GM18867 (cell line): ENCODE measurements around the gene TRIM37.
"Not testable (repeated sequence)": the region's sequence is repeated elsewhere in the genome, so short reads cannot be mapped to it uniquely, and the experiment has no call there.

Experiments used
- ATAC-seq: cut with Tn5 transposase; IDR thresholded peaks from one replicate; pipeline ENCODE4 v1.9.1; 2021; ENCODE audit warnings: mild to moderate bottlenecking, moderate library complexity; ENCODE audit not compliant: unreplicated experiment

TRIM37 gene

GRCh38 chr17:58996968-58997367 is 109.7 kb downstream of the TRIM37 start:
- ATAC-seq = no peak

DNA sequence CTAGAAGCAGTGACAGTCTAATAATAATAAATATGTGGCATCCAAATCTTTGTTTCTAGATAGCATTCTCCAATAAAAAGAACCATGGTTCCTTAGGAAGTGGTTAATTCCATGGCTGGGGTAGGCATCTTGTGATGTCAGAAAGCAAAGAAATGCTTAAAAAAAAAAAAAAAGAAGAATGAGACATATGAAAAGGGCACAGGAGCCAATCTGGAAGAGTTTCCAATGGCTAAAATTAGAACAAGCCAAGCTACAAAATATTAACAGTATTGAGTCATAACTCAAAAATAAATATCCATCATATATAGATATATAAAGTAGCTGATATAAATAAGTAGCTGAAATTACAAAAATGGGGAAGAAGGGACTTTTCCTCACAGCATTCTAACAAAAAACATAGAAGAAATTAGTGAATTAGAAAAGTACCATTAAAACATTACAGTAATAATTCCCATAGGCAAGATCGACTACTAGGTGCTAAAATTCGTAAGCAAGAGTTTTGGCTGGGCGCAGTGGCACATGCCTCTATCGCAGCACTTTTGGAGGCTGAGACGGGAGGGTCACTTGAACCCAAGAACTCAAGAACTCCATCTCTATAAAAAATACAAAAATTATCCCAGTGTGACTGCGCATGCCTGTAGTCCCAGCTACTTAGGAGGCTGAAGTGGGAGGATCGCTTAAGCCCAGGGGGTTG is 111.3 kb downstream of the TRIM37 start:
- ATAC-seq = no peak

- no peak for ATAC-seq
Measured at GRCh38 chr17:58993311-58993710, 113.4 kb downstream of the TRIM37 start.

GRCh38 chr17:58991718-58992331 is 114.9 kb downstream of the TRIM37 start:
- no peak for ATAC-seq

DNA sequence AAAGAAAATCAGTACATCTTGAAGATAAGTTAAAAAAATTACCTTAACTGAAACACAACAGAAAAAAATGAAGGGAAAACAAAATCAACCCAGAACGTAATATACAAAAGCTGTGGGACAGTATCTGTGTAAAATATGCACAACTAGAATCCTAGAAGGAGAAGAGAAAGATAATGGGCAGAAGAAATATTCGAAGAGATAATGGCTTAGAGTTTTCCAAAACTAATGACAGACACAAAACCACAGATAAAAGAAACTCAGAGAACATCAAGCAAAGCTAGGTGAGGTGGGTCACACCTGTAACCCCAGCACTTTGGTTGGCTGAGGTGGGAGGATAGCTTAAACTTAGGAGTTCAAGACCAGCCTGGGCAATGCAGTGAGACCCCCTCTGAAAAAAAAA is 117.1 kb downstream of the TRIM37 start:
- no peak for ATAC-seq

DNA sequence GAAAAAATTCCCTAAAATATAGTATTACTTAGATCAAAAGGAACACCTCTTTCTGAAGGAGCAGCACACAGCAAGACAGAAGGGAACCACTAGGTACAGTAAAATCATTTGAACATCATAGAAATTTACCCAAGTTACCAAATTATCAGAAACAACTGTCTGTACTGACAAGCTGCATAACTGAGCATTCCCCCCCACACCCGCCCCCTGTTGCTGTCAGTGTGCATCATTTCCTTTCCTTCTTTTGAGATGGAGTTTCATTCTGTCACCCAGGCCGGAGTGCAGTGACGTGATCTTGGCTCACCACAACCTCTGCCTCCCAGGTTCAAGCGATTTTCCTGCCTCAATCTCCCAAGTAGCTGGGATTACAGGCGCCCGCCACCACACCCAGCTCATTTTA is 120.7 kb downstream of the TRIM37 start:
- no peak for ATAC-seq

- ATAC-seq = no peak
Measured at GRCh38 chr17:58985367-58985766, 121.3 kb downstream of the TRIM37 start.

GRCh38 chr17:58982626-58983025 is 124.1 kb downstream of the TRIM37 start:
- no peak for ATAC-seq

GRCh38 chr17:58980706-58981481 is 125.8 kb downstream of the TRIM37 start:
- ATAC-seq = no peak

DNA sequence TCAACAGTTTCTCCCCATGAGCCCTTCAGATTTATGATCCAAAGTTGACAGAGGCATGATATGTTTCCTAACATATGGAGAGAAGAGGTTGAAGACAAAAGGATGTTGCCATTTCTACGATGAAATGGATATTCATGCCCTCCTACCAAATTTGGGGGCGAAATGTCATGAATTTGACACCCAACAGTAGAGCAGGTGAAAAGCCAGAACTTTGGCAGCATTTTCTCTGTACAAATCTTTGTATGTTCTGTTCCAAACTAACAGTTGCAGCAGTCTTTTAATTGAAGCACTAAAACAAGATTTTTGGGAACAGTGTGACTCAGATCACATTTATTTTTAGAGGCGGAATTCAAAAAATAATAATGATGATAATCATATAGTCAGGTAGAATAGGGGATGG is 130.1 kb downstream of the TRIM37 start:
- ATAC-seq = no peak

DNA sequence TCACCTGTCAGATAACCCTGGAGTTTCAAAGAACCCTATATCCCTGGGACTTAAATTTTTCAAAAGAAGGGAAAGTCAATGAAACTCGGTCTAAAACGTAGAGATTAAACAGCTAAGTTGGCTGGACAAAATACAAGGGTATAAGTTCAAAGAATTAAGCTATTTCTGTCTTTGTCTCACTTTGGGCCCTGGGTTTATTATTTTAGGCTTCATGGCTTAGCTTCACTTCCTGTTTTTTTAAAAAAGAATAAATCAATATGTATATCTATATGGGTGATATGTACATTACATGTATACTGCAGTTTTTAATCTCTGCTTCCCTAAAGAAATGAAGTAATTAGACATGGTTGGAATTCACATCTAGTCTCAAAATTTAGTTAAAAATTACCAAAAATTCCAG is 132.3 kb downstream of the TRIM37 start:
- no peak for ATAC-seq

DNA sequence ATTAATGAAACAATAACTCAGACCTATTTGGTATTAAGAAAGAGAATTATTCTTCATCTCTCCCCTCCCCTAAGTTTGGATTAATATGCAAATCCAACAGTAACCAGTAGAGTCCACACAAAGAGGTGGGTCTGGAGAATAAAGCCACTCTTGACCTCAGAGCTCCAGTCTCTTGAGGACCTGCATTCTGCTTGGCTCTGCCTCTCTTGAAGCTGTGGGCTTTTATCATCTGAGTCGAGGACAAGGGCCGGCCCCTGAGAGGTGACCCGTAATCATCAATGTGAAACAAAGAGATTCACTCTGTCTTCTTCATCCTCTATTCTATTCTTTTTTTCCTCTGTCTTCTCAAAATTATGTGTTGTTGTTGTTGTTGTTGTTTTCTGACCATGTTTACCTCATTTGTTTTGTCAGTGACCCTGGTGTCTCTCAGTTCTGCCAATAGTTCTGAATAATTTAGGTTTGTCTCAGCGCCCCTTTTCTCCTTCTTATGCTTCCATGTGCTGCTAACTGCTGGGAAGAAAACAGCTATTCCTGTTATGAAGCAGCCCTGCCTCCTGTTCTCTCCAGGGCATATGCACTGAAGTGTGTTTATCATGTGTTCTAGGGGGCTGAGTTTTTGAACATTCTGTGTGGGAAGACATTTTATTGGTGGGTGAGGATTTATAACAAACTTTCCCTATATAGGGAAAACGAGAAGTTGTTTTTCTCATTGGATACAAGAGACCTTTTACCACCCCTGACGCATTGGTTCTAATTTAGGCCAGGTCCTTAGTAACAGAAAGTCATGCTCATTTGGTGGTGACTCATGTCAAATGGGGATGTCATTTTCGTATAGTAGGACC is 135.8 kb downstream of the TRIM37 start:
- no peak for ATAC-seq

DNA sequence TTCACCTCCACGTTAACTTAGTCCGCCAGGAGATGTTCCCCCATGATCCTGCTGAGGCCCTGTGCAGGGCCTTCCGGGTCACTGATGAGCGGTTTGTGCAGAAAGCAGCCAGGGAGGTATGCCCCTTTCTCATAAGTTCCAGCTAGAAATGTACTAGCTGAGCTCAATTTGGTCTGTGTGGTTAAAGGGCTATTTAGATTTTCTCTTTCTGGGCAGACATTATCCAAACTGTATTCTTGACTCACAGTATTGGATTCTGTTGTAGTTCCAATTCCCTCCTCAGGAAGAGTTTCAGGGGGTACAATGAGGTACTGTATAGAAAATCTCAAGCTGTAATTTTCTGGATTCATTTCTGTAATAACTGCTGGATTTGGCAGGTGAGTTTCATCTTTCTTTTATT is 137.1 kb downstream of the TRIM37 start:
- no peak for ATAC-seq

DNA sequence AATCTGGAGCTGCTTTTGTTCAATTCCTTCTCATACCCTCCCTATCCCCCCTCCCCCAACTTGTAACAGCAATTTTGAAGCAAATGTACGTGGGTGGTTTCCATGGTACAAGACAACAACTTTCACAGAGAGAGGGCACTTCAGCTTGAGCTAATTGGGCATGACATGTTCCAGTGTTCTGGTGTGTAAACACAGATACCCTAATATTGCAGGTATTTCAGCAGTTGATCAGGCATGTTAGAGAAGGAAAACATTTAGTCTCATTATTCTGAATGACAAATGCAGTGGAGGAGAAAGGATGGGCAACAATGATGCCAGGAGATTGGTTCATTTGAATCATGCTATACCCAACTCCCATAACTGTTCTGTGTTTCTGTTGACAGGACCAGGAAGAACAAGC is 137.5 kb downstream of the TRIM37 start:
- ATAC-seq = no peak

DNA sequence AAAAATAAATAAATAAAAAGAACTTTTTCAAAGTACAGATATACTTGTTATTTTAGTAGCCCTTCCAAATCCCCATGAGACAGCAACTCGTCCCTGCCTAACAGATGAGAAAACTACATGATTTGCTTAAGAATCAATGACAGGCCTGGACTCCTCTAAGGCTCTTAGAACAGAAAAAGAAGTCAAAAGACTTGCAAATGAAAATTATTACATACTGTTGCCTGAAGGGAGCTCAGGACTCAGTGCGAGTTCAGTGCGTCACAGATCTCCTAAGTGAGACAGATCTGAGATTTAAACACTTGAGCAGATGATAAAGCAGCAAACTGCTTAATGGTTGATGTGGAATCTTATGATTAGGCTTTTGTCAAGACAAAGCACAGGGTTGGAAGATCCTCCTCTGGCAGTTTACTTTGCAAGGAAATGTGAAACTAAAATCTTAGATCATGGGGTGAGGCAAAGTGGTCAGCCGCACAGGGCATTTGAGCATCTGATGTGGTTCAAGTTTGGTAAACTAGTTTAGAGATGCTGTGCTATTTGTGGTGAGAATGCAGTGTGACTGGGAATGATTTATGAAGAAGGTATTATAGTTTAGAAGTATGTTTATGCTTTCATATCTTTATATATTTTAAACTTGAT is 138.1 kb downstream of the TRIM37 start:
- no peak for ATAC-seq

DNA sequence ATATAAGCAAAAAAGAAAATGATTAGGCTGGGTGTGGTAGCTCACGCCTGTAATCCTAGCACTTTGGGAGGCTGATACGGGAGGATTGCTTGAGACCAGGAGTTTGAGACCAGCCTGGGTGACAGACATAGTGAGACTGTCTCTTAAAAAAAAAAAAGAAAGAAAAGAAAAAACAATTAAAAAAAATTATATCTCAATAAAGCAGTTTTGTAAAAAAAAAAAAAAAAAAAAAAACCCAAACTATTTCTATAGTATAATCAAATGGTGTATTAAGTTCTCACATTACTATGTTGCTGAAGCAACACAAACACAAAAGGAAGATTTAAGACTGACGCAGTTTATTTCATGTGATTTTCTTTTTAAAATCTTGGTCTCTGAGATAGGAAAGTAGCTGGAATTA is 140.5 kb downstream of the TRIM37 start:
- ATAC-seq = no peak

- ATAC-seq = no peak
Measured at GRCh38 chr17:58965221-58965620, 141.5 kb downstream of the TRIM37 start.

- no peak for ATAC-seq
Measured at GRCh38 chr17:58960068-58960467, 146.6 kb downstream of the TRIM37 start.

DNA sequence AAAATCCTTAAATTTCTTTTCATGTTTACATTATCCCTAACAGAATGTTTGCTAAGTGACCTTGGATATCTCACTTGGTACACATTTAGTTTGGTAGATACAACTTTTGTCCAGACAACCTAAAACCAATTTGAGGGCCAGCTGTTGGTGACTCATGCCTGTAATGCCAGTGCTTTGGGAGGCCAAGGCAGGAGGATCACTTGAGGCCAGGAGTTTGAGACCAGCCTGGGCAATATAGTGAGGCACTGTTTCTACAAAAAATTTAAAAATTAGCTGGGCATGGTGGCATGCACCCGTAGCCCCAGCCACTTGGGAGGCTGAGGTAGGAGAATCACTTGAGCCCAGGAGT is 149.0 kb downstream of the TRIM37 start:
- ATAC-seq = not testable (repeated sequence)

DNA sequence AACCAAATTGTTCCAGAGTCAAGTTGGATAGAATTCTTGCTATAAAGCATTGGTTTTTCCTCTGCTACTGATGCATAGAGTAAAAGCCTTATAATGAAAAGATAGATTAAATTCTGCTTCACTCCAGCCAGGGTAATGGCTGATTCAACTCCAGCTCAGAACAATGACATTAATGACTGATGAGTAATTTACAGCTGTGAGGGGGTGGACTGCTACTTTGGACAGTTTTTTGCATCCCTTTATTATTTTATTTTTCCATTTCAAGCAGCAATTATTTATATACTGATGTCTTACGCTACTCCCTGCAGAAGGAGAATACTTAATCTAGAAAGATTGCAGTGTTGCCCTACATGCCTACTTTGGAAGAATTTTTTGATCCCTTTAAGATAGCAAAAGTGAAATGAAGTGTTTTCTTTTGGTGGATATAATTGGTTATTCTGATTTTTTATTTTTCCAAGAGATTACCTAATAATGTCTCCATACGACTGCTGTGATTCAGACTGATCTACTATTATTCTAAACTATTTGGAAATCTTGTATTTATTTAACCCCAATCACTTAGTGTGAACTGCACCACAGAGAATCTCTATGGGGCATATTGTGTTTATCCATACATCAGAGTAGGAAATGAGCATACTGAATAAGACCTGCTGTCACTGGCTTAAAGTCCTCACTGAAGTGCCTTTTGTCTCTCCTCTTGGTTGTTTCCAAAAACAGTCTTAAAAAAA is 149.5 kb downstream of the TRIM37 start:
- no peak for ATAC-seq
